G401 (cell line): Measurements from ENCODE around the gene SLC51B. TPM values are rescaled to one million over a fixed set of nuclear protein-coding genes. Genes with fewer than 3 reads are reported as not detected.
"Not testable (repeated sequence)": the region's sequence is repeated elsewhere in the genome, so short reads cannot be mapped to it uniquely, and the experiment has no call there.

Experiments used
- DNase-seq: peaks from one replicate; pipeline ENCODE4 v3.0.0-alpha.2; 2015; ENCODE audit warnings: low spot score
- in situ Hi-C: cut with HindIII; loops from 2 replicates; pipeline ENCODE4 v1.10.0; 2016; ENCODE audit warnings: low sequenced_read_pairs, mixed read lengths
- total RNA-seq: library from RNA; depleted of rRNA; stranded (reverse); fragments of >200 nt; shearing (Covaris generic); gene quantifications from 2 replicates; pipeline ENCODE4 v1.2.3, GENCODE V29; 2014; rRNA removed

Gene SLC51B
- total RNA-seq, 1 experiment from 2014 or later, result not detected

DNA sequence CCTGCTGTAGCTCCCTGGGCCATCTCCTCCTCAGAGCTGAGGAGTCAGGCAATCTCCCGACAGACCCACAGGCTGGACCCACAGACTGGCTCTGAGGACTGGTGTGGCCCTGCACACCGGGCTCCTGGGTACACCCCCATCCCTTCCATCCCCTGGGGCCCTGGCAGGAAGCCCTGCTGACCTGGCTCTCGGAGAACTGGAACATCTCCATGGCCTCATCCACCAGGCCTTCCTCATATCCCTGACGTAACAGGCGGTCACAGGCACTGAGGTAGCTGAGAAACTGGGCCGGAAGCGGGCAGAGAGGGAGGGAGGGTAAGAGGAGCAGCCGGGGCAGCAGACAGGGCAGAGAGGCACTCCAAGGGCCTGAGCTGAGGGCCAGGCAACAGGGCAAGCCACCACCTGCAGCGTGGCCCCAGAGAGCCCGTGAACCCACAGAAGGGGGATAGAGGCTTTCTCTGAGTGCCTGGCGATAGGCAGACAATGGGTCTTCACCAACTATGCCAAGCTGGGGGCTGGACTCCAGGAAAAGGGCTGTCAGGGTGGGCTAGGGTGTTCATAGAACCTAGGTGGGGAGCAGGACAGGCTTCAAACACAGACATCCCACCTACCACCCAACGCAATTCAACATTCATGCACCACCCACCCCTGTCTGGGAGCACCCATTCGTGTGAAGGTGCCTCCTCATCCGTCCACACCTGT, 49.3 kb downstream of the SLC51B start:
- peak; percentile 47 for DNase-seq
- in situ Hi-C loops, result no loop called here

DNA sequence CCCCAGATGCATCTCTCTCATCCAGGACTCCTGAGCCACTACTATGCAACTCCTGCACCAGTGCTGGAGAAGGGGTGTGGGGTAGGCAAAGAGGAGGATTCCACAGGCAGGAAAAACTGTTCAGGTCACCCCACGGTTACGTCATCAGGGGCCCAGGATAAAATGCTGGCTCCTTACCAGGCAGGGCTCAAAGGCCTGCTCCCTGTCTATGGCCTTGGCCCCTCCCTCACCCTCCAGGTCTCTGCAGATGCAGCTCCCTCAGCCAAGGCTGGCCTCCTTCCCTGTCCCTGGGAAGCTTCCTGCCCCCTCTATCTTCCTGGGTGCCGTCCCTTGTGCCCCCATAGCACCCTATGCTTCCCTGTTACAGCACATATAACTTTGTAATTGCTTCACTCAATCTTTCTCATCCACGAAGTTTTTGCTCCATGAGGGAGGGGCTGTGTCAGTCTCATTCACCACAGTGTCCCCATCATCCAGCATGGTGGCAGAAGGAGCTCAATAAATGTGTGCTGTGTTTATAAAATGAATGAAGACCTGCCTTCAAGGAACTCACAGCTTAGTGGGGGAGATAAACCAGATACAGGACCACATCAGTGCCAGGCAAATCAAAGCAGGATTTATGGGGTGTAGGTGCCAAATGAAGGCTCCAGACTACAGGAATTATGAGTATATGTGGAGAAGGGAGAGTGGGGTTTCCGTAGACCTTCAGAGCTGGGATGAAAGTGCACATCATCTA, 50.0 kb downstream of the SLC51B start:
- in situ Hi-C loops, result no loop called here

DNA sequence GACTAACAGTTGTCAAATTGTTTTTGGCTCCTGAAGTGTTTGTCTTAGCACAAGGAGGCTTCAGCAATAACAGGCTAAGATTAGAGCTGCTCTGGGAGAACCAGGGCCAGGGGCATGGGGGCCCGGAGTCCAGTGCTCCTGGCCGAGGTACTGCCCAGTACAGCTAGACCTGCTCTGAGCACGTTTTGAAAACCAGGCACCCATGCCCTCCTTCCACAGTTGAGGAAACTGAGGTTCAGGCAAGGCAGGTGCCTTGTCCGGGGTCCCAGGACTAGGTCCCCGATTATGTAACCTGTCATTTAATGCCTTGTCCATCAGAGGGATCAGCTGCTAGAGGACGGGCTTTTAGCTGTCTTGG, 50.5 kb downstream of the SLC51B start:
- in situ Hi-C loops, result no loop called here

More for the DNA sequence above, 50.0 kb downstream of the SLC51B start:
- no peak for DNase-seq

DNA sequence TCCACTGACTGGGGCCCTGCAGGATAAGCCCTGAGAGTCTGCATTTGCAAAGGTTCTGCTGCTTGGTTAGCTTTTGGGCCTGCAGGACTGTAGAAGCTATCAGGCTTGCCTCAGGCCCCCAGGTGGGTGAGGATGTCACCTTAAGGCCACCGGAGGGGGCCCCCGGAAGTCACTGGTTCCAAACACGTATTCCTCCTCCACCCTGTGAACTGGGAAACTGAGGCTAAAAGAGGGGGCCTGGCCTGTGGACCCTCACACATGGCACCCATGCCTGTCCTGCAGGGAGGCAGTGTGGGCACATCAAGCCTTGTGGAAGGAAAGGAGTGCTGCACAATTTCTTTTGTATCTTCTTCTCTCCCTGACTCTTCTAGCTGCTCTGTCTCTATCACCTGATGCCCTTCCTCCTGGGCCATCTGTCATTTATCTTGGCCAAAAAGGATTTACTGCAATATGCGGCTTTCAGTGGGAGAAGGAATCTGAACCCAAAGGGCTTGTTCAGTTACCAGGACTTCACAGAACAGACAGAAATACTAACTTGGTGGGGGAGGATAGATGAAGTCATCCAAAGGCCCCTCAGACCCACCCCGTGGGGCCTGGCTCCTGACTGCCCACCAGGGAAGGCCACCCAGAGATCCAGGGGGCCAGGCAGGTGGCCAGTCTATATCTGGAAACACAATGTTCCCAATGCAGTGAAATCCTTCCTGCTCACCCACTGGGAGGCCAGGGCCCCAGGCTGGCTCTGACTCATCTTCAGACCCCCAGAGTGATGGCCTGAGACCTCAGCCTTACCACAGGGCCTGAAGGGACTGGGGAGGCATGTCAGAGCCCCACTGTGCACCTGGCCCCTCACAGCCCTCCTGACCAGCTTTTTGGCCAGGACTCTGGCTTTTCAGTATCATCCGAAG, 51.5 kb downstream of the SLC51B start:
- peak; percentile 91 for DNase-seq
- in situ Hi-C loops, result no loop called here

More for the DNA sequence above, 50.5 kb downstream of the SLC51B start:
- DNase-seq, result no peak

DNA sequence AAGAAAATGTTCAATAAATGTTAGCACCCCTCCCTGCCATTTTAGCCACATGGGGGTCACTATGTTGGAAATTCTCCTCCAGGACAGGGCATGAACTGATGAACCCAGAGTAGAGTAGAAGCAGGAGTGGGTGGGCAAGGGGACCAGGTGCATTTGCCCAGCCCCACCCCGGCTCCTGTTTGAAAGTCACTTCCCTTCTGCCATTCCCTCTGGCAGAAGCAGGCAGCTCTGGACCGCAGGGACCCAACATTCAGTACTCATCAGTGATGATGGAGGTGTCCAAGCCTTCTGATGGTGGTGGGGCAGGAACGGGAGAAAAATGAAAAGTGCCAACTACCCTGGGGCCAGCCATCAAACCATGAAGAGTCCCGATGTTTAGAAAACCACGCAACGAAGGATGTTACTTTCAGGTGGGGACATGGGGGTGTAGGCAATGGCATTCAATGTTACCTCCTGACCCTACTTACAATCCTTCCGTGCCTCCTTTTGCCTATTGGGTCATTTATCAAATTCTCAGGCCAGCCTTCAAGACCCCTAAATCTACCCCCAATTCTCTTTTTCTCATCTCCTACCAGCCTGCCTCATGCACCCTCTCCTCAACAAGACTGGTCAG, 52.6 kb downstream of the SLC51B start:
- in situ Hi-C loops, result no loop called here
- no peak for DNase-seq

DNA sequence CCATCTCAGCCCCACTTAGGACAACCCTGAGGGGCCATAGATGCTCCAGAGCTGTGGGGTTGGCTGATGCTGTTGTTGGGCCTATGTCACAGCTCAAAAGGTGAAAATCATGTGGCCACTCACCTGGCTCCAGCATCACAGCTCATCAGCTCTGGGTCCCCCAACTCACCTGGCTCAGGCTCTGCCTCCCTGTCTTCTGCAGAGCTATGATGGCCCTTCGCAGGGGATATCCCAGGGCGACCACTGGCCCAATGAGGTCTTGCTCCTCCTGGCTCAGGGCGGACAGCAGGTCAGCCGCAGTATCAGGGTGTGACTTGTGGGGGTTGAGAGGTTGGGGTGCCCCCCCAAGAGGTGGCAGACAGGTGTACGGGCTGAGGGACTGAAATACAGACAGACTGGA, 54.1 kb downstream of the SLC51B start:
- no peak for DNase-seq
- in situ Hi-C loops, result no loop called here

DNA sequence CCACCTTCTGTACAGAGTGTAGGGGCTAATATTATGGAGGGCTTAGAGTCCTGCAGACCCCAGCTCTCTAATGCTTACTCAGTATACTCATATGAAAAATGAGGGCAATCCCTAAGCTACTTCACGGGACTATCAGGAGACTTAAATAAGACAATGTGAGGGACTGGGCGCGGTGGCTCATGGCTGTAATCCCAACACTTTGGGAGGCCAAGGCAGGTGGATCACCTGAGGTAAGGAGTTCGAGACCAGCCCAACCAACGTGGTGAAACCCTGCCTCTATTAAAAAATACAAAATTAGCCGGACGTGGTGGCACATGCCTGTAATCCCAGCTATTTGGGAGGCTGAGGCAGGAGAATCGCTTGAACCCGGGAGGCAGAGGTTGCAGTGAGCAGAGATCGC, 54.6 kb downstream of the SLC51B start:
- DNase-seq, in situ Hi-C loops: not testable (repeated sequence)

DNA sequence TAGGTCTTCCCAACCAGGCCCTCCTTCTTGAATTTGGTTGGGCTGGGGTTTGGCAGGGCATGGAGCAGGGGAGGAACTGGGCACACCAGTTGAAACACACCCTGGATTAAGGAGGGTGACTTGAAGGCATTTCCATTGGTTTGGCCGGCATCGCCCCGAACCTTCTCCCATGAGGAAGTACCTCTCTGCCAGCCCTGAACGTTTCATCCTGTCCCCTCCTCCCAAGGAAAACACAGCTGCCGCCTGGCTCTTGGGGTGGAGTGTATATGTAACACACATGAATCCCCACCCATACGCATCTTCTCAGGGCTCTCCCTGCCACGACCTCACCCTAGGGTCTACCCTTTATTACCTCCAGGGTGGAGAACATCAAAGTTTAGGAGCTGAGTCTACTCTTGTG, 55.3 kb downstream of the SLC51B start:
- in situ Hi-C loops, result no loop called here
- DNase-seq, result no peak

DNA sequence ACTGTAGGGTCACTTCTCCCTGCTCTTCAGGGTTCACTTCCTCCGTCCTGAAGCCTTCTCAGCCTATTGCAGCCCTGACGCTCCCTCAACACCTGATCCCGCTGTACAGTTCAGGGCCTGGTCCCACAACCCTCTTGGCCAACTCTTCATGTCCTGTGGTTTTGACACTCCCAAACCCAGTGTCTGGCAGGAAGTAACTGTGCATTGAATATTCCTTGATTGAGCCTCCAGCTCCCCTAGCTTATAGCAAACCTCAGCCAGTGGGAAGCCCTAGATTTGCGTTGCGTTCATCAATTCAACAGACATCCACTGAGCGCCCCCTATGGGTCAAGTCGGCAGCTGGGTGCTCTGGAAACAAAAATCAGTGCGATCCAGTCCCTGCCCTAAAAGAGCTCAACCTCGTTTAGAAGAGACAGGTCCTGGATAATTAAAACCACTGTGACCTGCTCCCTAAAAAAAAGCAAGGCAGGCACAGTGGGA, 56.3 kb downstream of the SLC51B start:
- in situ Hi-C loops, result no loop called here
- peak; percentile 76 for DNase-seq

DNA sequence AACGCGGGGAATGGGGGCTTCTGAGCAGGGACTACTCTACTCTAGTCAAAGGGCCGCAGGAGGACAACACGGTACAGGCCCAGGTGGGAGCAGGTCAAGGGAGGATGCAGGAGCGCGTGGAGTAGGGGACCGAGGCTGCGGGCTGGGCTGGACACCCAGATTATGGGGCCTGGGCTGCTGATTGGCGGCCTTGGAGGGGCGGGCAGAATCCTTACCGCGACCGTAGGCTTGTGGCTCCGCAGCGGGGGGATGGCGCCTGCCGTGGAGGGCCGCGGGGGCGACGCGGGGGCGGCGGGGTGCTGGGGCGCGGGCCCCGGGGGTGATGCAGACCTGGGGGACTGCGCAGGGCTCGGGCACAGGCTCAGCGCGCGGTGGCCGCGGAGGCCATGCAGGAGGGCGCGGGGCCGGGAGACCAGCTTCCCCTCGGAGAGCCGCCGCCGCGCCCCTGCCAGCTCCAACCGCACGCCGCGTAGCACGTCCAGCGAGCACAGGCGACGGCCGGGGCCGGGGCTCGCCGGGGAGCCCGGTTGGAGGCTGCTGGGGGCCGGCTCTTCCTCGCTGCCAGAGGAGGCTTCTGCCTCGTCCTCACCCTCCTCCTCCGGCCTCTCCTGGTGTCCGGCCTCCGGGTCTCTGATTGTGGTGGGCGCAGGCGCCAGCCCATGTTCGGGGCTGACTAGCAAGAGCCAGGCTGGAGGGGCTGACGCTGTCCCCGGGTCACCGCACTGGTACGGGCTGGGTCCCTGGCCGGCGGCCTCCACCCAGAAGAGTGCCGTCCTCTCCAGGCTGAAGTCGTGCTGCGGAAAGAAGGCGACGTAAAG, 56.9 kb downstream of the SLC51B start:
- in situ Hi-C loops, result no loop called here
- DNase-seq, result no peak

DNA sequence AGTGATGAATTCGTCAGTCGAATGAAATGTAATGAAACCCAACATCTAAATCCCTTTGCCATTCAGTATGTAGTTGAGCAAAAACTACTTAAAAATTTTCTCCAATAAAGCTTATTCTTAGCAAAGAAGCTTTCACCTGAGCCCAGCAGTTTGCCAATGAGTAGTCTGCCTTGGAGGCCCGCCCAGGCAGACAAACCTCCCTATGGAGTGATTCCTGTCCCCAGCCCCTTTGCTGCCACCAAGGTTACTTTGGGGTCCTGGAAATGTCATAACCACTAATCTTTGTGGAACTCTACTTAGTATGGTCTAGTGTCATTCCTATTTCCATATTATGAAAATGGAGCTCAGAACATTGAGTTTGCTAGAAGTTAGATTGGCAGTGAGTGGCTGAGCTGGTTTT, 57.7 kb downstream of the SLC51B start:
- in situ Hi-C loops, result no loop called here
- no peak for DNase-seq

Other genes with a start within 250 kb of the SLC51B start
- 23.0 and 37.9 TPM in 2 replicates for gene PIF1, start 219.7 kb upstream of the SLC51B start, total RNA-seq
- gene PLEKHO2, start 203.5 kb upstream of the SLC51B start, total RNA-seq, result 16.1 and 17.4 TPM in 2 replicates
- 0.92 and 0.95 TPM in 2 replicates for gene ANKDD1A, start 133.5 kb upstream of the SLC51B start, total RNA-seq
- 111 and 115 TPM in 2 replicates for gene SPG21, start 55.5 kb upstream of the SLC51B start, total RNA-seq
- 34.2 and 99.1 TPM in 2 replicates for gene MTFMT, start 15.7 kb upstream of the SLC51B start, total RNA-seq
- not detected in 2 replicates for gene RASL12, start 22.6 kb downstream of the SLC51B start, total RNA-seq
- 0.37 TPM in 1 of 2 replicates, not detected in the other for gene KBTBD13, start 31.4 kb downstream of the SLC51B start, total RNA-seq
- gene UBAP1L, start 69.8 kb downstream of the SLC51B start, total RNA-seq, result 0.24 and 0.25 TPM in 2 replicates
- 29.5 and 32.9 TPM in 2 replicates for gene PDCD7, start 88.4 kb downstream of the SLC51B start, total RNA-seq
- 29.8 and 34.3 TPM in 2 replicates for gene CLPX, start 140.0 kb downstream of the SLC51B start, total RNA-seq
- gene CILP, start 166.1 kb downstream of the SLC51B start, total RNA-seq, result not detected in 2 replicates
- 6.2 and 6.3 TPM in 2 replicates for gene PARP16, start 241.5 kb downstream of the SLC51B start, total RNA-seq